K562 (cell line): ENCODE data around the gene SKOR1. TPM values are rescaled to one million over a fixed set of nuclear protein-coding genes. Genes with fewer than 3 reads are reported as not detected.

Experiments
- ARID1B ChIP-seq: fragments of 450-650 bp; IDR thresholded peaks from 2 replicates; pipeline ENCODE4 v1.6.1; 2016; ENCODE audit warnings: antibody characterized with exemption, mild to moderate bottlenecking, inconsistent platforms
- ATF1 ChIP-seq, 2 experiments: fragments of 450-650 bp in 1 of 2; IDR thresholded peaks; 2 replicates each; pipeline ENCODE4 v1.6.1; 2016; ENCODE audit warnings: missing compliant biosample characterization in 1 of 2, missing genetic modification characterization in 1 of 2
- CSDE1 ChIP-seq, 2 experiments: fragments of 450-650 bp; IDR thresholded peaks; 2 replicates each; pipeline ENCODE4 v1.6.1; 2016; ENCODE audit warnings: mild to moderate bottlenecking in 1 of 2
- ELF1 ChIP-seq: fragments of 200-800 bp; sonication (Bioruptor generic); IDR thresholded peaks from 2 replicates; pipeline ENCODE4 v1.6.1; 2016; ENCODE audit warnings: missing genetic modification characterization, missing compliant biosample characterization
- ELF2 ChIP-seq: fragments of 250-450 bp; sonication (Bioruptor Pico); IDR thresholded peaks from 2 replicates; pipeline ENCODE4 v1.5.0; 2021; ENCODE audit warnings: mild to moderate bottlenecking
- ESRRA ChIP-seq: fragments of 450-650 bp; IDR thresholded peaks from 2 replicates; pipeline ENCODE4 v1.6.1; 2014; ENCODE audit warnings: low read depth, mild to moderate bottlenecking, moderate library complexity, borderline replicate concordance
- FOSL1 ChIP-seq: fragments of 200-800 bp; sonication (Bioruptor generic); conservative IDR thresholded peaks from 2 replicates; pipeline ENCODE4 v1.6.1; 2016; ENCODE audit warnings: missing genetic modification characterization, missing compliant biosample characterization
- KLF13 ChIP-seq: fragments of 450-650 bp; IDR thresholded peaks from 2 replicates; pipeline ENCODE4 v1.6.1; 2016; ENCODE audit warnings: missing genetic modification characterization, low read depth, mild to moderate bottlenecking, missing compliant biosample characterization, moderate library complexity, borderline replicate concordance
- KLF6 ChIP-seq: fragments of 250-450 bp; sonication (Bioruptor Pico); IDR thresholded peaks from 2 replicates; pipeline ENCODE4 v1.4.0; 2020; ENCODE audit warnings: mild to moderate bottlenecking, moderate library complexity, borderline replicate concordance
- NFE2 ChIP-seq: IDR thresholded peaks from 2 replicates; pipeline ENCODE4 v1.6.1; 2014; ENCODE audit warnings: antibody characterized with exemption, low read depth
- NFIX ChIP-seq: fragments of 250-450 bp; sonication (Bioruptor Pico); IDR thresholded peaks from 2 replicates; pipeline ENCODE4 v1.4.0; 2020; ENCODE audit warnings: low read depth, mild to moderate bottlenecking, moderate library complexity
- PHB ChIP-seq: fragments of 250-450 bp; sonication (Bioruptor Pico); IDR thresholded peaks from 2 replicates; pipeline ENCODE4 v1.5.0; 2021
- PREB ChIP-seq: sonication (generic); formaldehyde crosslinking; IDR thresholded peaks from 2 replicates; pipeline ENCODE4 v1.8.1; 2023; ENCODE audit warnings: mild to moderate bottlenecking, missing genetic modification reagents
- RAD21 ChIP-seq, 2 experiments: fragments of 250-450 bp in 1 of 2; fragments of 450-650 bp in 1 of 2; sonication (Bioruptor Pico) in 1 of 2; formaldehyde crosslinking in 1 of 2; IDR thresholded peaks in 1 of 2; conservative IDR thresholded peaks in 1 of 2; 2 replicates each; pipeline versions ENCODE4 v1.4.0 to v1.8.0; 2020 to 2022; ENCODE audit warnings: mild to moderate bottlenecking in 2 of 2, moderate library complexity in 1 of 2
- RCOR1 ChIP-seq, 2 experiments: IDR thresholded peaks; 2 replicates each; pipeline ENCODE4 v1.6.1; 2012; ENCODE audit warnings: low read depth in 2 of 2, low read length in 2 of 2, borderline replicate concordance in 1 of 2, improper control_type of control experiment in 1 of 2
- ZNF57 ChIP-seq: fragments of 450-650 bp; formaldehyde crosslinking; IDR thresholded peaks from 2 replicates; pipeline ENCODE4 v1.4.0; 2020; ENCODE audit warnings: mild to moderate bottlenecking, moderate library complexity
- polyA plus RNA-seq, 8 experiments: library from polyadenylated mRNA; depleted of rRNA in 4 of 8; stranded (reverse) in 5 of 8; unstranded in 3 of 8; fragments of >200 nt; fragmentation: Nextera tagmentation in 2 of 8; fragmentation: Illumina TruSeq in 1 of 8; extraction: Ambion mirVana in 2 of 8; extraction: Trizol in 1 of 8; gene quantifications; 2 replicates each; pipeline versions ENCODE4 v1.2.1 to v1.2.3, GENCODE V29; 2011 to 2014; ENCODE audit warnings: inconsistent platforms in 1 of 8, missing spikeins in 1 of 8
- total RNA-seq, 7 experiments: library from RNA; depleted of rRNA in 6 of 7; stranded (reverse); fragments of >200 nt in 6 of 7; fragmentation: Illumina TruSeq in 2 of 7; extraction: Trizol in 2 of 7; gene quantifications; 2 replicates each; pipeline versions ENCODE4 v1.2.1 to v1.2.3, GENCODE V29; 2011 to 2021; ENCODE audit warnings: low replicate concordance in 1 of 7
- TF ChIP-seq, protein P1 (sequence below): fragments of 250-450 bp; sonication (Bioruptor Pico); IDR thresholded peaks from 2 replicates; pipeline ENCODE4 v1.8.0; 2021; ENCODE audit warnings: moderate library complexity, mild to moderate bottlenecking, inconsistent platforms
- TF ChIP-seq, protein P2 (sequence below): fragments of 250-450 bp; sonication (Bioruptor Pico); IDR thresholded peaks from 2 replicates; pipeline ENCODE4 v1.5.0; 2021
- TF ChIP-seq, protein P3 (sequence below): fragments of 450-650 bp; IDR thresholded peaks from 2 replicates; pipeline ENCODE4 v1.6.1; 2017; ENCODE audit warnings: antibody characterized with exemption, mild to moderate bottlenecking
- TF ChIP-seq, protein P4 (sequence below): sonication (generic); formaldehyde crosslinking; IDR thresholded peaks from 2 replicates; pipeline ENCODE4 v1.8.1; 2023; ENCODE audit warnings: mild to moderate bottlenecking, missing genetic modification reagents

SKOR1 gene
- total and polyA plus RNA-seq, 9 of the 15 experiments (the other 6 are each of a cell fraction or from before 2014, with no cell fraction given): 0.04 to 0.41 (median 0.09) TPM; not detected in 3

DNA sequence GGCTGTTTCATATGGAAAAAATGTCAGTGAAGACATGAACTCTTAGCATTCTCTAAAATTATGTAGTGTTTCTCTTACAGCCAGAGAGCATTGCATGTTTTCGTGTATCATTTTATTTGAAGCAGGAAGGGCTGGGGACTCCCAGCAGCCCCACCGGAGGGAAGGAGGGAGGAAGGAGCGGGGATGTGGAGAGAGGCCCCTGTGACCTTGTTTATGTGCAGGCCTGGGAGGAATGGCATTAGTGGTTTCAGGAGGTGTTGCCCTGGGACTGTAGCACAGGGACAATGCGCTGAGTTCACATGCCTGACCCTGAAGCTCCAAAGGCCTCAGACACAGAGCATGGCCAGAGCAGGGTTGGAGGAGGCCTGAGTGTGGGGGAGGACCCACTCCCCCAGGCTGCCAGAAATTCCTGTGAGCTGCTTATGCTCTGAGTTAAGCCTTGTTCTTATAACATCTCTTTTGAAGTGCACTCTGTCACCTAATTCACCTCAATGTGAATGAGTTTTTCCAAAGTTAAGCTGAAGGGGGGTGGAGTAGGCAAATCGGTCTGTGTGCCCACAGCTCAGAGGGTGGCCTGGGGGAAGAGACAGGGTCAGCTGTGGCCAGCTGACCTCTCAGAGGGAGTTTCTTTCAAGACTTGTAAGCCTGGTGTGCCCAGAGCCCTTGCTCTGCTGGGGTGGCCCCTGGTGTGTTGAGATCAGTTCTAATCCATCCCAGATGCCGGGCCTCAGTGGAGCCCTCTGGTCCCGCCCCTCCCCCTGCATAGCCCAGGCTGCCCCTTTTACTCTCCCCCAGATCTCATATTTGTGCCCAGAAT lies 18.5 kb downstream of the SKOR1 start (continued):
- TF ChIP-seq PREB (CRISPR knock-in tag): no peak
- TF ChIP-seq, protein P1, sequence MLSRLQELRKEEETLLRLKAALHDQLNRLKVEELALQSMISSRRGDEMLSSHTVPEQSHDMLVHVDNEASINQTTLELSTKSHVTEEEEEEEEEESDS: no peak
- TF ChIP-seq CSDE1 (IDR thresholded peaks at IDR 0.05): no peak
- TF ChIP-seq FOSL1 (tag): no peak
- TF ChIP-seq, protein P2, sequence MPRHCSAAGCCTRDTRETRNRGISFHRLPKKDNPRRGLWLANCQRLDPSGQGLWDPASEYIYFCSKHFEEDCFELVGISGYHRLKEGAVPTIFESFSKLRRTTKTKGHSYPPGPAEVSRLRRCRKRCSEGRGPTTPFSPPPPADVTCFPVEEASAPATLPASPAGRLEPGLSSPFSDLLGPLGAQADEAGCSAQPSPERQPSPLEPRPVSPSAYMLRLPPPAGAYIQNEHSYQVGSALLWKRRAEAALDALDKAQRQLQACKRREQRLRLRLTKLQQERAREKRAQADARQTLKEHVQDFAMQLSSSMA (CRISPR knock-in tag): no peak
- TF ChIP-seq, protein P3, sequence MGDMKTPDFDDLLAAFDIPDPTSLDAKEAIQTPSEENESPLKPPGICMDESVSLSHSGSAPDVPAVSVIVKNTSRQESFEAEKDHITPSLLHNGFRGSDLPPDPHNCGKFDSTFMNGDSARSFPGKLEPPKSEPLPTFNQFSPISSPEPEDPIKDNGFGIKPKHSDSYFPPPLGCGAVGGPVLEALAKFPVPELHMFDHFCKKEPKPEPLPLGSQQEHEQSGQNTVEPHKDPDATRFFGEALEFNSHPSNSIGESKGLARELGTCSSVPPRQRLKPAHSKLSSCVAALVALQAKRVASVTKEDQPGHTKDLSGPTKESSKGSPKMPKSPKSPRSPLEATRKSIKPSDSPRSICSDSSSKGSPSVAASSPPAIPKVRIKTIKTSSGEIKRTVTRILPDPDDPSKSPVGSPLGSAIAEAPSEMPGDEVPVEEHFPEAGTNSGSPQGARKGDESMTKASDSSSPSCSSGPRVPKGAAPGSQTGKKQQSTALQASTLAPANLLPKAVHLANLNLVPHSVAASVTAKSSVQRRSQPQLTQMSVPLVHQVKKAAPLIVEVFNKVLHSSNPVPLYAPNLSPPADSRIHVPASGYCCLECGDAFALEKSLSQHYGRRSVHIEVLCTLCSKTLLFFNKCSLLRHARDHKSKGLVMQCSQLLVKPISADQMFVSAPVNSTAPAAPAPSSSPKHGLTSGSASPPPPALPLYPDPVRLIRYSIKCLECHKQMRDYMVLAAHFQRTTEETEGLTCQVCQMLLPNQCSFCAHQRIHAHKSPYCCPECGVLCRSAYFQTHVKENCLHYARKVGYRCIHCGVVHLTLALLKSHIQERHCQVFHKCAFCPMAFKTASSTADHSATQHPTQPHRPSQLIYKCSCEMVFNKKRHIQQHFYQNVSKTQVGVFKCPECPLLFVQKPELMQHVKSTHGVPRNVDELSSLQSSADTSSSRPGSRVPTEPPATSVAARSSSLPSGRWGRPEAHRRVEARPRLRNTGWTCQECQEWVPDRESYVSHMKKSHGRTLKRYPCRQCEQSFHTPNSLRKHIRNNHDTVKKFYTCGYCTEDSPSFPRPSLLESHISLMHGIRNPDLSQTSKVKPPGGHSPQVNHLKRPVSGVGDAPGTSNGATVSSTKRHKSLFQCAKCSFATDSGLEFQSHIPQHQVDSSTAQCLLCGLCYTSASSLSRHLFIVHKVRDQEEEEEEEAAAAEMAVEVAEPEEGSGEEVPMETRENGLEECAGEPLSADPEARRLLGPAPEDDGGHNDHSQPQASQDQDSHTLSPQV: 0 out of 2 replicates have a peak, but pooled peaks have one; percentile 19
- no peak for TF ChIP-seq ELF1 (tag)
- TF ChIP-seq ATF1 (CRISPR knock-in tag; IDR thresholded peaks at IDR 0.05): no peak
- TF ChIP-seq ATF1 (tag; IDR thresholded peaks at IDR 0.05): no peak
- TF ChIP-seq ESRRA: no peak
- peak in 1 of 2 experiments; percentile 12; a peak in 1 of 4 replicates for TF ChIP-seq RCOR1 (IDR thresholded peaks at IDR 0.05; ENCODE audit: borderline replicate concordance in 1 of 2, low read depth in 2 of 2, low read length in 2 of 2)
- 0 out of 2 replicates have a peak, but pooled peaks have one; percentile 12 for TF ChIP-seq ARID1B
- TF ChIP-seq KLF6 (CRISPR knock-in tag): no peak
- TF ChIP-seq ELF2 (CRISPR knock-in tag): no peak
- TF ChIP-seq ZNF57: no peak
- TF ChIP-seq NFIX (CRISPR knock-in tag): no peak
- TF ChIP-seq KLF13 (tag): no peak
- TF ChIP-seq, protein P4, sequence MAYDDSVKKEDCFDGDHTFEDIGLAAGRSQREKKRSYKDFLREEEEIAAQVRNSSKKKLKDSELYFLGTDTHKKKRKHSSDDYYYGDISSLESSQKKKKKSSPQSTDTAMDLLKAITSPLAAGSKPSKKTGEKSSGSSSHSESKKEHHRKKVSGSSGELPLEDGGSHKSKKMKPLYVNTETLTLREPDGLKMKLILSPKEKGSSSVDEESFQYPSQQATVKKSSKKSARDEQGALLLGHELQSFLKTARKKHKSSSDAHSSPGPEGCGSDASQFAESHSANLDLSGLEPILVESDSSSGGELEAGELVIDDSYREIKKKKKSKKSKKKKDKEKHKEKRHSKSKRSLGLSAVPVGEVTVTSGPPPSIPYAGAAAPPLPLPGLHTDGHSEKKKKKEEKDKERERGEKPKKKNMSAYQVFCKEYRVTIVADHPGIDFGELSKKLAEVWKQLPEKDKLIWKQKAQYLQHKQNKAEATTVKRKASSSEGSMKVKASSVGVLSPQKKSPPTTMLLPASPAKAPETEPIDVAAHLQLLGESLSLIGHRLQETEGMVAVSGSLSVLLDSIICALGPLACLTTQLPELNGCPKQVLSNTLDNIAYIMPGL (CRISPR knock-in tag): no peak
- TF ChIP-seq PHB (CRISPR knock-in tag): no peak
- no peak for TF ChIP-seq RAD21 (CRISPR knock-in tag; conservative IDR thresholded peaks at IDR 0.05 in 1 of 2, IDR thresholded peaks at IDR 0.05 in 1 of 2)
- TF ChIP-seq NFE2: no peak
